GM19468 (cell line): ENCODE results near the gene VWA5B1.

Experiments
- ATAC-seq: cut with Tn5 transposase; IDR thresholded peaks from one replicate; pipeline ENCODE4 v1.9.1; 2021; ENCODE audit warnings: mild to moderate bottlenecking, moderate library complexity, moderate number of reproducible peaks; ENCODE audit not compliant: unreplicated experiment; ENCODE audit errors: extremely low read depth

The VWA5B1 gene

DNA sequence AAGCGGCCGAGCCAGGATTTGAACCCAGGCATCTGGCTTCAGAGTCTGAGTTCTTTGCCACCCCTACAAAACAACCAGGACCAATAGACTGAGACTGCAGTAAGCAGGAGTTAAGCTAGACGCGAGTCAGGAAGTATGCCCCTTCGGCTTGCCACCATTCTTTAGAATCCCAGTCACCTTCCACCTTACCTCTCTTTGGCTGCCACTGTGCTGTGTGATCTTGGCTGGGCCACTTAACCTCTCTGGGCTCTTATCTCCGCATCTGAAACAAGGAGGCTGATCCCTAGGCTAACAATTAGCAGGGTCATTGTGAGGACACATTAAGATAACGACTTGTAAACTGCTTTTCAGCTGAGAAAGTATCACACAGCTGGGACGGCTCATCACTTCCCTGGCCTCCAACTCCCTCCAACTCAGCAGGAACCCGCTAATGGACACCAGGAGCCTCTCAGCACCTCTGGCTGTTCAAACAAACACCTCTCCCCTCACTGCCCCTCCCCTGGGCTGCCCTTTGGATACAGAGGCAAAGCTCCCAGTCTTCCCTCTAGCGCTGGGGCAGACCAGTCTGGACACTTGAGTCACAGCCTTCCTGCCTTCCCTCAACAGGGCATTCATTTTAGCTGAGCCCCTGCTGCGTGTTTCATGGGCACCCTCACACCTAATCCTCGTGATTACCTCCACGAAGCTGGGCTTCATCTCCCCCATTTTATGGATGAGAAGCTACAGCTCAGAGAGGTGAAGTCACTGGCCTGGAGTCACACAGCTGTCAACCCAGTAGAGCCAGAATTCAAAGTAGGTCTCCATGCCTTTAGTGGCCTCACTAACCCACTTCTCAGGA is 112.1 kb downstream of the VWA5B1 start:
- no peak for ATAC-seq

DNA sequence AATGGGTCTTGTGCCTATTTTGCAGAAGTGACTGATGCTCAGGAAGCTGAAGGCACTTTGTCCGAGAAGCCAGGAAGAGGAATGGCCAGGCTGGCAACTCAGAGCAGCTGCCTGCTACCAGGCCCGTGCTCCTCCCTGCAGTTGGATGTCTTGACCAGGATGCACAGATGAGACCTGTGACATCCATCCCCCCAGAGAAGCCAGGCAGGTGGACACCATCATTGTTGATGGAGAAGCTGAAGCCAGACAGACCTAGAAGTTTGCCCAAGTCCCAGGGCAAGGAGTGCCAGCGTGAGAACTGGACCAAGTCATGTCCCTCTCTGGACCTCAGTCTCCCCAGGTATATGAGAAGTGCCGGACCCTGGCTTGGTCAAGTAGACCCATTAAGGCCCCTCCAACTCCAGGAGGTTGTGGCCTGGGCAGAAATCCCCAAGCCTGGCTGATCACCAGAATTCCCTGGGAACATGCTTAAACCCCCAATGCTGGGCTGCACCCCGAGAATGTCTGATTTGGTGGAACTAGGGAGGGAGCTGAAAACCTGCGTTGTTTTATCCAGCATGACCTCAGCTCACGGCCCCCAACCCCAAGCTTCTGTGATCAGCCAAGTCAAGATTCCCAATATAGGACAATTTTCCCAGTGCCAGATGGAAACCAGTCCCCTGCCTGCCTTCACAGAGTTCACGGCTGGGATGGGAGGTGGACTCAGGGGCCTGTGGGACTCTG is 112.9 kb downstream of the VWA5B1 start:
- ATAC-seq, result no peak

DNA sequence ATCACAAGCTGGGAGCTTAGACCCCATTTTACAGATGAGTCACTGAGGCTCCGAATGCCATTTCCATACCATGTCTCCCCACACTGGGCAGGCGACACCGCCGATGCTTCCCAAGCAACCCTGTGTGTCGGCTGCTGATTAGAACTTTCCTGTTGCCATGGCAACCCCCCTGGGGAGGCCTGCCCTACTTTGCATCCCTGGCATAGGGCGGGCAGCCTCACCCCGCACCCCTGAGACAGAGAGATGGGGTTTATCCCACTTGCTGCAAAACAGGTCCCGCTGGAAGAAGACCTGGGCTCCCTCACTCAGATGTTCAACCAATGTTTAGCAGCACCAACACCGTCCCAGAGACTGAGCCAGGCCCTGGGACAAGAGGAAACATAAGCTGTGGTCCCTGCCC is 113.8 kb downstream of the VWA5B1 start:
- ATAC-seq, result no peak
